H9 (cell line): ENCODE measurements around the gene PKD1. TPM values are rescaled to one million over a fixed set of nuclear protein-coding genes. Genes with fewer than 3 reads are reported as not detected.

ENCODE experiments used
- DNase-seq: peaks from one replicate; pipeline ENCODE4 v3.0.0-alpha.2; 2017
- H2AFZ ChIP-seq: one replicate; pipeline ENCODE4 v1.6.1; 2013; ENCODE audit warnings: mild to moderate bottlenecking, low read length, control low read depth, moderate library complexity
- H2AK5ac ChIP-seq: 2 replicates; pipeline ENCODE4 v1.6.1; 2013; ENCODE audit warnings: low read length, control low read depth, mixed read lengths; ENCODE audit not compliant: insufficient read length
- H2BK120ac ChIP-seq: one replicate; pipeline ENCODE4 v1.6.1; 2013; ENCODE audit warnings: low read depth, mild to moderate bottlenecking, low read length, control low read depth, inconsistent platforms; ENCODE audit not compliant: poor library complexity, severe bottlenecking
- H2BK12ac ChIP-seq: 2 replicates; pipeline ENCODE4 v1.6.1; 2013; ENCODE audit warnings: low read length, control low read depth, mixed read lengths, low read depth; ENCODE audit not compliant: insufficient read length
- H2BK15ac ChIP-seq: 2 replicates; pipeline ENCODE4 v1.6.1; 2013; ENCODE audit warnings: low read depth, low read length, control low read depth
- H2BK20ac ChIP-seq: one replicate; pipeline ENCODE4 v1.6.1; 2013; ENCODE audit warnings: low read depth, mild to moderate bottlenecking, low read length, control low read depth, inconsistent platforms; ENCODE audit not compliant: poor library complexity, severe bottlenecking
- H2BK5ac ChIP-seq: 2 replicates; pipeline ENCODE4 v1.6.1; 2013; ENCODE audit warnings: low read length, control low read depth, mixed read lengths; ENCODE audit not compliant: insufficient read length
- H3K14ac ChIP-seq: 2 replicates; pipeline ENCODE4 v1.6.1; 2013; ENCODE audit warnings: low read length, control low read depth; ENCODE audit not compliant: insufficient read depth
- H3K18ac ChIP-seq: 2 replicates; pipeline ENCODE4 v1.6.1; 2013; ENCODE audit warnings: low read depth, mild to moderate bottlenecking, mixed read lengths, low read length, control low read depth; ENCODE audit not compliant: insufficient read length
- H3K23ac ChIP-seq: 2 replicates; pipeline ENCODE4 v1.6.1; 2013; ENCODE audit warnings: low read length, control low read depth, mixed read lengths, low read depth; ENCODE audit not compliant: insufficient read length
- H3K23me2 ChIP-seq: 2 replicates; pipeline ENCODE4 v1.6.1; 2013; ENCODE audit warnings: low read depth, mild to moderate bottlenecking, mixed read lengths, low read length, control low read depth; ENCODE audit not compliant: insufficient read length, poor library complexity, severe bottlenecking
- H3K27ac ChIP-seq: 2 replicates; pipeline ENCODE4 v1.5.1; 2013; ENCODE audit warnings: low read length, control low read depth, mixed read lengths, low read depth; ENCODE audit not compliant: insufficient read length
- H3K27me3 ChIP-seq: 2 replicates; pipeline ENCODE4 v1.6.1; 2013; ENCODE audit warnings: low read length, control low read depth, inconsistent platforms; ENCODE audit not compliant: insufficient read depth
- H3K4ac ChIP-seq: 2 replicates; pipeline ENCODE4 v1.6.1; 2013; ENCODE audit warnings: low read depth, mild to moderate bottlenecking, control low read depth, inconsistent platforms, low read length, moderate library complexity
- H3K4me1 ChIP-seq: 2 replicates; pipeline ENCODE4 v1.6.1; 2013; ENCODE audit warnings: low read length, control low read depth, inconsistent platforms; ENCODE audit not compliant: insufficient read depth
- H3K4me2 ChIP-seq: 2 replicates; pipeline ENCODE4 v1.6.1; 2013; ENCODE audit warnings: low read length, control low read depth, mixed read lengths; ENCODE audit not compliant: insufficient read length, insufficient read depth
- H3K56ac ChIP-seq: 2 replicates; pipeline ENCODE4 v1.6.1; 2013; ENCODE audit warnings: low read depth, mild to moderate bottlenecking, mixed read lengths, low read length, control low read depth; ENCODE audit not compliant: insufficient read length
- H3K79me1 ChIP-seq: 2 replicates; pipeline ENCODE4 v1.6.1; 2013; ENCODE audit warnings: low read depth, mild to moderate bottlenecking, moderate library complexity, low read length, control low read depth, inconsistent platforms; ENCODE audit not compliant: insufficient read depth, poor library complexity, severe bottlenecking
- H3K79me2 ChIP-seq: 2 replicates; pipeline ENCODE4 v1.6.1; 2013; ENCODE audit warnings: low read length, control low read depth, inconsistent platforms; ENCODE audit not compliant: insufficient read depth
- H3K9ac ChIP-seq: 2 replicates; pipeline ENCODE4 v1.6.1; 2013; ENCODE audit warnings: low read length, control low read depth, mixed read lengths; ENCODE audit not compliant: insufficient read length; ENCODE audit errors: extremely low read depth
- H3K9me3 ChIP-seq: one replicate; pipeline ENCODE4 v1.6.1; 2013; ENCODE audit warnings: low read depth, low read length, inconsistent platforms; ENCODE audit not compliant: control insufficient read depth
- H3T11ph ChIP-seq: one replicate; pipeline ENCODE4 v1.6.1; 2013; ENCODE audit warnings: mild to moderate bottlenecking, low read length, control low read depth, inconsistent platforms
- H4K20me1 ChIP-seq: one replicate; pipeline ENCODE4 v1.6.1; 2013; ENCODE audit not compliant: control insufficient read depth, insufficient read length, insufficient read depth
- H4K5ac ChIP-seq: 2 replicates; pipeline ENCODE4 v1.6.1; 2013; ENCODE audit warnings: low read depth, mild to moderate bottlenecking, mixed read lengths, low read length, control low read depth; ENCODE audit not compliant: insufficient read length
- H4K8ac ChIP-seq: replicated peaks from 2 replicates; pipeline ENCODE4 v1.6.1; 2013; ENCODE audit warnings: low read length, control low read depth, mixed read lengths, low read depth; ENCODE audit not compliant: insufficient read length
- H4K91ac ChIP-seq: 2 replicates; pipeline ENCODE4 v1.6.1; 2013; ENCODE audit warnings: low read depth, mild to moderate bottlenecking, moderate library complexity, mixed read lengths, low read length, control low read depth; ENCODE audit not compliant: insufficient read length
- H3K27ac Mint-ChIP-seq, 3 experiments: 2 replicates in 2 of 3; 3 replicates in 1 of 3; pipeline ENCODE4 v1.8.0; 2020 to 2021; ENCODE audit warnings: mixed read lengths in 3 of 3, mild to moderate bottlenecking in 1 of 3, moderate library complexity in 1 of 3
- H3K27me3 Mint-ChIP-seq: 2 replicates; pipeline ENCODE4 v1.8.0; 2021; ENCODE audit warnings: low read depth, mild to moderate bottlenecking, moderate library complexity, mixed read lengths
- H3K36me3 Mint-ChIP-seq, 3 experiments: 2 replicates in 2 of 3; 3 replicates in 1 of 3; pipeline ENCODE4 v1.8.0; 2020 to 2021; ENCODE audit warnings: low read depth in 3 of 3, mixed read lengths in 3 of 3; ENCODE audit not compliant: insufficient read depth in 1 of 3
- H3K4me1 Mint-ChIP-seq, 2 experiments: 2 replicates each; pipeline ENCODE4 v1.8.0; 2020; ENCODE audit warnings: mixed read lengths in 2 of 2
- H3K4me3 Mint-ChIP-seq, 2 experiments: 2 replicates in 1 of 2; 3 replicates in 1 of 2; pipeline ENCODE4 v1.8.0; 2020 to 2021; ENCODE audit warnings: mild to moderate bottlenecking in 2 of 2, mixed read lengths in 2 of 2, moderate library complexity in 1 of 2
- H3K9me3 Mint-ChIP-seq, 2 experiments: 2 replicates in 1 of 2; 3 replicates in 1 of 2; pipeline ENCODE4 v1.8.0; 2020; ENCODE audit warnings: mild to moderate bottlenecking in 2 of 2, mixed read lengths in 2 of 2, moderate library complexity in 1 of 2
- WGBS: extraction: QIAGEN DNeasy Blood & Tissue Kit; methylation state at CpG from one replicate; pipeline ENCODE4 v1.1.7; 2013; ENCODE audit warnings: missing lambda C conversion rate, low lambda C conversion rate, mixed read lengths; ENCODE audit not compliant: insufficient read length; ENCODE audit errors: extremely low coverage; 5-methylcytosine and 5-hydroxymethylcytosine counted together
- total RNA-seq: library from RNA; stranded (reverse); gene quantifications from 2 replicates; pipeline ENCODE4 v1.2.1, GENCODE V29; 2021
- TF ChIP-seq, protein P1 (sequence below): fragments of 200-600 bp; sonication (generic); conservative IDR thresholded peaks from 3 replicates; pipeline ENCODE4 v1.8.0; 2021; ENCODE audit warnings: antibody characterized with exemption, mild to moderate bottlenecking

PKD1 gene
- total RNA-seq, 1 experiment from 2014 or later: 88.0 TPM

GRCh38 chr16:2183671-2184070 lies 48.0 kb upstream of the PKD1 start:
- Histone ChIP-seq H2BK120ac (no peak overlapping the region), H3K23me2 (no peaks in the 10 kb centered on the region), H3K27ac (no peak overlapping the region), H3K14ac (no peak overlapping the region), H4K91ac (no peak overlapping the region), H2AK5ac (no peak overlapping the region), H3K4me2 (no peak overlapping the region), H2BK20ac (no peak overlapping the region), H4K20me1 (peaks cover 3% of the 10 kb centered on the region), H4K8ac (no peak overlapping the region), H3K9me3 (no peaks in the 10 kb centered on the region), H3K18ac (no peak overlapping the region), H2BK12ac (no peak overlapping the region), H2BK15ac (no peak overlapping the region), H3K4ac (no peak overlapping the region), H3K79me1 (no peaks in the 10 kb centered on the region), H2AFZ (no peak overlapping the region), H3K79me2 (no peaks in the 10 kb centered on the region), H4K5ac (no peak overlapping the region), H3T11ph (no peak overlapping the region), H2BK5ac (no peak overlapping the region), H3K9ac (no peak overlapping the region), H3K23ac (no peak overlapping the region), H3K56ac (no peak overlapping the region), H3K27me3 (no peaks in the 10 kb centered on the region), H3K4me1 (no peaks in the 10 kb centered on the region)
- Mint-ChIP-seq H3K36me3 (peaks cover 0 to 9% (median 4%) of the 10 kb centered on the region in 3 experiments; a peak in 3 of 7 replicates), H3K27ac (0 out of 7 replicates have a peak overlapping the region, but pooled peaks of 1 of the 3 experiments have one; percentile 44), H3K4me3 (no peak overlapping the region; a peak in 1 of 5 replicates), H3K4me1 (peaks cover 3 to 7% of the 10 kb centered on the region in 2 experiments), H3K27me3 (no peaks in the 10 kb centered on the region; the same call in 1 of the 2 replicates), H3K9me3 (no peaks in the 10 kb centered on the region)
- DNase-seq: no peak
- WGBS: no CpG with 5 or more reads among the region's 30 CpGs
- TF ChIP-seq, protein P1, sequence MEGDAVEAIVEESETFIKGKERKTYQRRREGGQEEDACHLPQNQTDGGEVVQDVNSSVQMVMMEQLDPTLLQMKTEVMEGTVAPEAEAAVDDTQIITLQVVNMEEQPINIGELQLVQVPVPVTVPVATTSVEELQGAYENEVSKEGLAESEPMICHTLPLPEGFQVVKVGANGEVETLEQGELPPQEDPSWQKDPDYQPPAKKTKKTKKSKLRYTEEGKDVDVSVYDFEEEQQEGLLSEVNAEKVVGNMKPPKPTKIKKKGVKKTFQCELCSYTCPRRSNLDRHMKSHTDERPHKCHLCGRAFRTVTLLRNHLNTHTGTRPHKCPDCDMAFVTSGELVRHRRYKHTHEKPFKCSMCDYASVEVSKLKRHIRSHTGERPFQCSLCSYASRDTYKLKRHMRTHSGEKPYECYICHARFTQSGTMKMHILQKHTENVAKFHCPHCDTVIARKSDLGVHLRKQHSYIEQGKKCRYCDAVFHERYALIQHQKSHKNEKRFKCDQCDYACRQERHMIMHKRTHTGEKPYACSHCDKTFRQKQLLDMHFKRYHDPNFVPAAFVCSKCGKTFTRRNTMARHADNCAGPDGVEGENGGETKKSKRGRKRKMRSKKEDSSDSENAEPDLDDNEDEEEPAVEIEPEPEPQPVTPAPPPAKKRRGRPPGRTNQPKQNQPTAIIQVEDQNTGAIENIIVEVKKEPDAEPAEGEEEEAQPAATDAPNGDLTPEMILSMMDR: no peak
